ENCODE results near the gene C19orf53.
A peak's percentile ranks its signal among the peaks of the same experiment; 100 is the strongest.
"Not testable (repeated sequence)": the region's sequence is repeated elsewhere in the genome, so short reads cannot be mapped to it uniquely, and the experiment has no call there.

The C19orf53 gene

DNA sequence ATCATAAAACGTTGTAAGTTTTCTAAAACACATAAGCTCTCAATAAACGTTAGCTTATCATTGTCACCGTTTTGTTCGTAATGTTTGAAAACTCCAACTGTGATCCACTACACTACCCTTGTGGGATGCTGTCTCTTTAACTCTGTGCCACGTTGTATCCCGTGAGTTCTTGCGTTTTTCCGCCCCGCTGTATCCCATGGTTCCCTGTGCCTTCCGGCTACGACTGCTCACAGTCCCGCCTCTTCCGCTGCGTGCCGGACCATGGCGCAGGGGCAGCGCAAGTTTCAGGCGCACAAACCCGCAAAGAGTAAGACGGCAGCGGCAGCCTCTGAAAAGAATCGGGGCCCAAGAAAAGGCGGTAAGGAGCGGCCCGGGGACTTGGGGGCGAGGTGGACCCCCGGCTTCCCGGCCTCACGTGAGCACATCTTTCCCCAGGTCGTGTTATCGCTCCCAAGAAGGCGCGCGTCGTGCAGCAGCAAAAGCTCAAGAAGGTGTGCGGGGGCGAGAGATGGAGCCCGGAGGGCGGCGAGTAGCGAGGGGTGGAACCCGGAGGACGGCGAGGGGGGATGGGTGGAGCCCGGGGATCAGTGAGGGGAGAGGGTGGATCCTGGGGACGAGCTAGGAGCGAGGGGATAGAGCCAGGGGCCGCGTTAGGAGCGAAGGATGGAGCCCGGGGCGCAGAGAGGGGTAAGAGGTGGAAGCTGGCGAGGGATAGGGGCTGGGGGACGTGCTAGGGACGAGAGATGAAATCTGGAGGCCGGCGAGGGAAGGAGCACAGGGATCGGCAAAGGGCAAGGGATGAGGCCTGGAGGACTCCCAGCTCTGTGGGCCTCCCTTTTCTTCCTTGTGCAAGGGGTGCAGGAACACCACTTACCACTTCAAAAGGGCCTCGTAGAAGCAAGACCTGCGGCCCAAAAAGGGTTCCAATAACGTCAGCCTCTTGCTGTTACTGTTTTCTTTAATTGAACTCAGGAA, at the start of gene C19orf53:
Gene C19orf53, plus strand, starts transcription at position 240 of the 975 bp plus-strand sequence. Its CDS starts 22 bp downstream, at position 262.
- peak; percentile 73 to 85 for DNase-seq (ENCODE audit: low read depth in 2 of 2)

- no peak for DNase-seq (ENCODE audit: low read depth in 2 of 2)
Measured at GRCh38 chr19:13726323-13726722, 47.9 kb upstream of the C19orf53 start.

- DNase-seq (ENCODE audit: low read depth in 2 of 2) = no peak
Measured at GRCh38 chr19:13727798-13728197, 46.5 kb upstream of the C19orf53 start.

- DNase-seq (ENCODE audit: low read depth in 2 of 2) = no peak
Measured at GRCh38 chr19:13729859-13730258, 44.4 kb upstream of the C19orf53 start.

DNA sequence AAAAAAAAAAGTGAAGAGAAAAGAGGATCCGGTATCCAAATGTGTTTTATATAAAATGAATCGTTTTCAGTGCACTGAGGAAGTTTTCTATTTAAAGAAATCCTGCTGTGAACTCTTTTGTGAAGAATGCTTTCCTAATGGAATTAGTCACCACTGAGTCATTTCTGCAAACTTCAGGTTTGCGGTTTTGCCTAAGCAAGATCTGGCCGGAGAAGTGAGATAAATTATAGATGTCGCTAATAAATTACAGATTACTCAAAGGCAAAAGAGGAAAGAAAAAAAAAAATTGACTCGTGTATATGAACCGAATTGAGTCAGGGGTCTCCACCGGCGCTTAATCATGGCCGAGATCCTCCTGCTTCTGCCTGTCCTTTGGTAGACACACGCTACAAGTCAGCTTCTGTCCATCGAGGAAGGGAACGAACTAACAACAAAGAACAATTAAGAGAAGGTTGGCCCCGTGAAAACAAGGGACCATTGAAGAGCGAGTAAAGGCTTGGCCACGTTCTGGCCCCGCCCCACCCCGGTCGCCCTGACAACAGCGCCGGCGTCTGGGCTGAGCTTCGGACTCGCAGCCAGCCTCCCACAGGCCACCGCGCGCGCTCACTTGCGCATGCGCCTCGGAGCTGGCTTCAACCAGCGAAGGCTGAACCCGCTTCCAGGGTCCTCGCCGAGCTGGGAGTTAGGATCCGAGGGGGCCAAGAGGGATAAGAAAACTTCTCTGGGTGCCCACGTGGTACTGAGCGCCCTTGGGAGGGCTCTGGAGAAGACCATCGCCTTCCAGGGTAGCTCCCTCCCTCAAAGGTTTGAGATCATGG, 42.9 kb upstream of the C19orf53 start:
- DNase-seq (ENCODE audit: low read depth in 2 of 2) = peak; percentile 92 to 93

- DNase-seq (ENCODE audit: low read depth in 2 of 2) = no peak
Measured at GRCh38 chr19:13732337-13732736, 41.9 kb upstream of the C19orf53 start.

DNA sequence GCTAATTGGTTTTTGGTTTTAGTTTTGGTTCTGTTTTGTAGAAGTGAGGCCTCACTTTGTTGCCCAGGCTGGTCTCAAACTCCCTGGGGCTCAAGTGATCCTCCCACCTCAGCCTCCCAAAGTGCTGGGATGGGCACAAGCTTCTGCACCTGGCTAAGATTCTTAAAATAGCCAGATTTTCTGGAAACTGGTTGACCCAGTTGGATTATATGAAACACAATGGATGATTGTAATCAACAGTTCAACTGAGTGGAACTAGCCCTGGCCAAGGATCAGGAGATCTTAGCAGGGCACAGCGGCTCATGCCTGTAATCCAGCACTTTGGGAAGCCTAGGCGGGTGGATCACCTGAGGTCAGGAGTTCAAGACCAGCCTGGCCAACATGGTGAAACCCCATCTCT, 39.5 kb upstream of the C19orf53 start:
- no peak for DNase-seq (ENCODE audit: low read depth in 2 of 2)

GRCh38 chr19:13738073-13738472, 36.2 kb upstream of the C19orf53 start:
- no peak for DNase-seq (ENCODE audit: low read depth in 2 of 2)

DNA sequence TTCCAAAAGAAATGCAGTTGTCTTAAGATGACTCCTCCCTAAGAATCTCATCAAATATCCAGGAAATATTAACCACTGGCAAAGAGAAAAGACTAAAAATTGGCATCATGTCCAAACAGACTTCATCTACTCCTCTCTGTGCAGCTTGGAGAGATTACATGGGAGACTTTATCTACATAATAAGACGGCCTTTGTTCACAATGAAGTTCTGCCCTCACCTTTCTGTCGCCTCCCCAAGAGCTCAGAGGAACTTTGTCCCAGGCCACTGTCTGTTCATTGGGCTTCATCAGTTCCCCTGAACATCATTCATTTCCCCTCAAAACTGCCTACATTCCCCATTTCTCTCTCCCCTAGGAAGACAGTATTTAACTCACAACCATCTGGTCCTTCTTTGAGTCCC, 32.4 kb upstream of the C19orf53 start:
- no peak for DNase-seq (ENCODE audit: low read depth in 2 of 2)

- DNase-seq (ENCODE audit: low read depth in 2 of 2) = no peak
Measured at GRCh38 chr19:13742756-13743155, 31.5 kb upstream of the C19orf53 start.

- DNase-seq (ENCODE audit: low read depth in 2 of 2) = no peak
Measured at GRCh38 chr19:13744174-13744573, 30.1 kb upstream of the C19orf53 start.

DNA sequence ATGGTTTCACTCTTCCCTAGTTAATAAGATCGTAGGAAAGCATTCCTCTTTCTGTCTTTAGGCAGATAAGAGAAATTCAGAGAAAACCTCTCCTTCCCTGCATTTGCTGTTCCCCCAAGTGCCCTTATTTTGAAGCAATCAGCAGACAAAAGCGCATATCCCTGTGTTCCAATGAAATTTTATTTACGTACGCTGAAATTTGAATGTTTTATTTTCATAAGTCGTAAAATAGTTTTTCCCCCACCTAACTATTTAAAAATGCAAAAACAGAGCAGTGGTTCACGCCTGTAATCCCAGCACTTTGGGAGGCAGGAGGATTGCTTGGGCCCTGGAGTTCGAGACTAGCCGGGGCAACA, 27.2 kb upstream of the C19orf53 start:
- DNase-seq (ENCODE audit: low read depth in 2 of 2) = no peak

GRCh38 chr19:13748169-13748828, 26.0 kb upstream of the C19orf53 start:
- peak in 1 of 2 donors; percentile 11 for DNase-seq (ENCODE audit: low read depth in 2 of 2)

DNA sequence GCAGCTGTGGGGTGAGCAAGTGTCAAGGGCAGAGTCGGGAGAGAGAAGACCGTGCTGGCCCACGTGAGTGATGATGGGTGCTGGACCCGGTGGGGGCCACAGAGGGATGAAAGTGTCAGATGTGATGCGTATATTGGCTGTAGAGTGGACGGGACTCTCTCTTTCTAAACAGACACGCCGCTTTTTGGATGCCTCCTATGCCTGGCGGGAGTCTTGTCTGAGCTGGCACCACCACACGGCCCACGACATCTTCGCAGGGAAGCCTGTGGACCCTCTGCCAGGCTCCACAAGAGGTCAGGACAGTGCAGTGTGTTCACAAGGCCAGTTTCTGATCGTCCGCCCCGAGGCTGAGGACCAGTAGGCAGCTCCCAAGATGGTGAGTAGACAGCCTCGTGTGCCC, 22.8 kb upstream of the C19orf53 start:
- DNase-seq (ENCODE audit: low read depth in 2 of 2) = no peak

GRCh38 chr19:13753622-13754021, 20.6 kb upstream of the C19orf53 start:
- DNase-seq (ENCODE audit: low read depth in 2 of 2) = not testable (repeated sequence)

DNA sequence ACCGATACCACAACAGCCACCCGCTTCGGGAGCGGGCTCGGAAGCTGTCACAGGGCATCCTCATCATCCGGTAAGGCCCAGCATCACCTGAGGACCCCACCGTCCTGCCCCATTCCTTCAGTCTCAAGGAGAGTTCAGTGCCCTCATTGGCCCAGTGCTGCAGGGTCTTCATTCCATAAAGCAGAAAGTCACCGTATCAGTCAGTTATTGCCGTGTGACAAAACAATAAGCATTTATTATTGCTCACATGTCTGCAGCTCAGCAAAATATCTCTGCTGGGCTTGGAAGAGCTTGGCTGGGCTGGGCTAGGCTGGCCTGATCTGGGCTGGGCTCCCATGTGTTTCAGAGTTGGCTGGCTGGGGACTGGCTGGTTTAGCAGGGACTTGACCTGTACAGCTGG, 18.0 kb upstream of the C19orf53 start:
- no peak for DNase-seq (ENCODE audit: low read depth in 2 of 2)

- no peak for DNase-seq (ENCODE audit: low read depth in 2 of 2)
Measured at GRCh38 chr19:13757805-13758772, 16.2 kb upstream of the C19orf53 start.

GRCh38 chr19:13758795-13759194, 15.5 kb upstream of the C19orf53 start:
- DNase-seq (ENCODE audit: low read depth in 2 of 2) = no peak

GRCh38 chr19:13761423-13761822, 12.8 kb upstream of the C19orf53 start:
- no peak for DNase-seq (ENCODE audit: low read depth in 2 of 2)

DNA sequence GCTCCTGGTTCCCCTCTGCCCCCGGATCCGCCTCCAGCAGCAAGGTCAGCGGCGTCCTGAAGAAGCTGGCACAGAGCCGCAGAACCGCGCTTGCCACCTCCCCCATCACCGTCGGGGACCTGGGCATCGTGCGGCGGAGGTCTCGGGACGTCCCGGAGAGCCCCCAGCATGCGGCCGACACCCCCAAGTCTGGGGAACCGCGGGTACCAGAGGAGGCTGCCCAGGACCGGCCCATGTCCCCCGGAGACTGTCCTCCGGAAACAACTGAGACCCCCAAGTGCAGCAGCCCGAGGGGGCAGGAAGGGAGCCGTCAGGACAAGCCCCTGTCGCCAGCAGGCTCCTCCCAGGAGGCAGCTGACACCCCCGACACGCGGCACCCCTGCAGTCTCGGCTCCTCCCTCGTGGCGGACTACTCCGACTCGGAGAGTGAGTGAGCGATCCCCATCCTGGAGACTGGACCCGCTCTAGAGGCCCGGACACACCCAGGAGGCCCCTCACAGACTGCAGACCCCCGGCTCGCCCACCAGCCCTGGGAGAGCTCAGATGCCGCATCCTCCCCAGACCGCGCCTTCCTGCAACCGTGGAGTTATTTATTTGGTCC, 11.5 kb upstream of the C19orf53 start:
- DNase-seq (ENCODE audit: low read depth in 2 of 2) = no peak

DNA sequence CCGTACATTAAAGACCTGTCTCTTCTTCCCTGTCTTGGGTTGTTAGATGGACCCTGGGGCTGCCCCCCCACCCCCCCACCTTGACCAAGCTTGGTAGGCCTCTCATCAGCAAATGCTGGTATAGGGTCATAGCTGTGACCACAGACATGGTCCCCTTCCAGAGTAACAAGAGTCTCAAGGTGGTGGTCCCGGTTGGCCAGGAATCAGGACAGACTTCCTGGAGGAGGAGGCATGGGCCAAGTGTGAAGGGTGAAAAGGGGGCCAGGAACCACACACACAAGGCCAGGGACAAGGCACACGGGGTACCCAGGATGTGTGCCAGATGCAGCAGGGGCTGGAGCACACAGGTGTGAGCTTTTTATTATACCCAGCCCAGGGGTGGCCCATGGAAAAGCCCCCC, 11.0 kb upstream of the C19orf53 start:
- DNase-seq (ENCODE audit: low read depth in 2 of 2) = no peak
